GM19238 (cell line): ENCODE measurements around the gene CXCL1.

ENCODE experiments used
- DNase-seq: peaks from one replicate; pipeline ENCODE4 v3.0.0; 2011; ENCODE audit warnings: low spot score; ENCODE audit not compliant: insufficient read length

The CXCL1 gene

GRCh38 chr4:73869130-73870055 is at the start of gene CXCL1:
Gene CXCL1, plus strand, starts transcription at chr4:73869393. Its CDS starts 78 bp downstream, at chr4:73869471.
- no peak for DNase-seq

GRCh38 chr4:73821325-73821724 is 47.9 kb upstream of the CXCL1 start:
- no peak for DNase-seq

GRCh38 chr4:73822389-73822788 is 46.8 kb upstream of the CXCL1 start:
- no peak for DNase-seq

GRCh38 chr4:73822812-73823504 is 46.2 kb upstream of the CXCL1 start:
- DNase-seq: no peak

- DNase-seq: no peak
Measured at GRCh38 chr4:73823760-73824159, 45.4 kb upstream of the CXCL1 start.

- DNase-seq: no peak
Measured at GRCh38 chr4:73828956-73829355, 40.2 kb upstream of the CXCL1 start.

GRCh38 chr4:73831569-73831968 is 37.6 kb upstream of the CXCL1 start:
- no peak for DNase-seq

GRCh38 chr4:73832651-73833237 is 36.4 kb upstream of the CXCL1 start:
- DNase-seq: no peak

- no peak for DNase-seq
Measured at GRCh38 chr4:73836373-73837279, 32.6 kb upstream of the CXCL1 start, which contains the start of gene CXCL6. Gene CXCL6, plus strand, starts transcription at chr4:73836678. Its CDS starts 73 bp downstream, at chr4:73836751.

GRCh38 chr4:73839071-73839470 is 30.1 kb upstream of the CXCL1 start:
- no peak for DNase-seq

GRCh38 chr4:73839715-73840114 is 29.5 kb upstream of the CXCL1 start:
- no peak for DNase-seq

GRCh38 chr4:73841243-73841925 is 27.8 kb upstream of the CXCL1 start:
- no peak for DNase-seq

- DNase-seq: no peak
Measured at GRCh38 chr4:73842696-73843095, 26.5 kb upstream of the CXCL1 start.

- DNase-seq: no peak
Measured at GRCh38 chr4:73843369-73843768, 25.8 kb upstream of the CXCL1 start.

- no peak for DNase-seq
Measured at GRCh38 chr4:73844345-73844744, 24.8 kb upstream of the CXCL1 start.

- no peak for DNase-seq
Measured at GRCh38 chr4:73844806-73845205, 24.4 kb upstream of the CXCL1 start.

GRCh38 chr4:73847526-73848182 is 21.5 kb upstream of the CXCL1 start:
- no peak for DNase-seq

- no peak for DNase-seq
Measured at GRCh38 chr4:73848183-73848777, 20.9 kb upstream of the CXCL1 start.

- DNase-seq: no peak
Measured at GRCh38 chr4:73850261-73850970, 18.8 kb upstream of the CXCL1 start.
